Activated T-cell treated with anti-CD3 and anti-CD28 coated beads for 4 hours (primary cell): ENCODE measurements around the gene RPS14.

ENCODE experiments used
- DNase-seq: peaks from one replicate; pipeline ENCODE4 v3.0.0-alpha.2; 2020

Gene RPS14

DNA sequence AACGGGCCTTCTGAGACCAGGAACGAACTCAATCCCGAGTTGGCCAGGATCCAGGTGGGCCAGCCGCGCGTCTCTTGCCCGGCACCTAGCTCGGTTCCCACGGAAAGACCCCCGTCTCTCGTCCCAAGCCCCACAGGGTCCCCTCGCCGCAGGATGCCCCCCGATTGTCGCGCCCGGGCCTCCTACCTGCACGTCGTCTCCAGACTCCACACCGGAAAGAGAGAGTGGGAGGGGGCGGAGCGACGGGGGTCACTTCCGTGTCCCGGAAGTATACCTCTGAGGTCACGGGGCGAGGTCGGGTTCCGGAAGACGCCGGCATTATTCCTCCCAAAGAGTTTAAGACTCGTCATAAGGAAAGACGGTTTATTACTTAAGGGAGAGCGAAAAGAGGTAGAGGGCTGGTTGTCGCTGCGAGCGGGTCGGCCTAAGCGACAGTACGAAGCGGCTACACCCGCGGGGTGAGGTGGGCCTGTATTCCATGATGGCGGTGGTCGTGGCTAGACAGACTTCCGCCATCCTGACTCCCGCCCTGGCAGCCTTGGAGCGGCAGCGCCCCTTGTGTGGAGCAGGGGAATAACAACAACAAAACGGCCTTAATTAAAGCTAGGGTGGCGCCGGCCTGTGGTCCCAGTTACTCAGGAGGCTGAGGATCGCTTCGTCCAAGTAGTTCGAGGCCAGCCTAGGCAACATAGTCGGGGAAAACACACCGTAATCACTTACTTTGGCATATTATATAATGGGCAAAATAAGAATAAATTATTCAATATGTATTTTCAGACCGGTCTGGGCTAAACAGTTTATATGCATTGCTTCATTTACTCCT is at the start of gene RPS14:
TSS of gene RPS14 (minus strand) at position 223 of the 823 bp plus-strand sequence. CDS start 2,006 bp downstream, outside the sequence.
- DNase-seq, result peak; percentile 94

DNA sequence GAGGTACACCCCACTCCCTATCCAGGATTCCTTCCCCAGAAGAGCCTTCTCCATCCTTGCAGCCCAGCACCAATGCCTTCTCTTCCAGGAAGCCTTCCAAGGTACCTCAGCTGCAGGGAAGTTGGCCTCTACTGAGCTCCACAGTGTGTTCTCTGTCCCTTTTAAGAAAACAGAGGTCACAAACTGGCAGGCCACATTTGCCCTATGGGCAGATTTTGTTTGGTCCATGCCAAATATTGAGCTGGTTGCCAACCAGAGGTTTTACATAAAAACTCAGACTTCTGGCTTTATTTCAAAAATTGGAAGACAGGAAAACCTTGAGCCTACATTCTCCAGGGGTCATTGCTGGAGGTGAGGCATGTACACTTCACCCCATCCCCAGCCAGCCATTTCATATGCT is 49.4 kb upstream of the RPS14 start:
- no peak for DNase-seq

DNA sequence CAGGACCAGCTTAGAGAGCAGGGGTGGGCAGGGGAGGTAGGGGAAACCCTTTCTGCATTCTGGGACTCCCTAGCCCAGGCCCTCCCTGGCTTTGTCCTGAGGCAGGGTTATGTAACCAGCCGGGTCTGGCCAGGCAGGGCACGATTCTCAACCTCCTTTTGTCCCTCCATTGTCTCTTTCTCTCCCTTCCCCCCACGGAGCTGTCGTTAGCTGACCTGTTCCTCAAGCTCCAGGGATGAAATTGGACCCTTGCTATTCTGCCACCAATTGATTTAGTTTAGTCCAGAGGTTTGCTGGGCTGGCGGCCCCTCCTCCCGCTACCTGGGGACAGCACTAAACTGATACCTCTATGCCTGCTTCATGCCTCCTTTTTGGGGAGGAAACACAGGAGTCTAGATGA is 49.0 kb upstream of the RPS14 start:
- no peak for DNase-seq

DNA sequence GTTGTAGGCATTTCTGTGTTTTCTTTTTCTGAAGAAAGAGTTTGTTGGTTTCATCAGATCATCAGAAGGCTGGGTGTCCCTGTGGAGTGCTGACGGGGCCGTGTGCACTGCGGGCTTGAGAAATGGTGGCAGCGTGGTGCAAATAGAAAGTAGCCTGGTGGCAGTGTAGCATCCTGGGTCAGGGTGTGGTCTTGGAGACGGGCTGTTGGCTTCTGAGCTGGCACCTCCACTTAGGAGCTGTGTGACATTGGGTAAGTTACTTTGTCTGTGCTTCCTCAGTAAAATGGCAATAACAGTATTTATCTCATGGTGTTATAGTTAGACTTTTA is 48.4 kb upstream of the RPS14 start:
- DNase-seq, result no peak

DNA sequence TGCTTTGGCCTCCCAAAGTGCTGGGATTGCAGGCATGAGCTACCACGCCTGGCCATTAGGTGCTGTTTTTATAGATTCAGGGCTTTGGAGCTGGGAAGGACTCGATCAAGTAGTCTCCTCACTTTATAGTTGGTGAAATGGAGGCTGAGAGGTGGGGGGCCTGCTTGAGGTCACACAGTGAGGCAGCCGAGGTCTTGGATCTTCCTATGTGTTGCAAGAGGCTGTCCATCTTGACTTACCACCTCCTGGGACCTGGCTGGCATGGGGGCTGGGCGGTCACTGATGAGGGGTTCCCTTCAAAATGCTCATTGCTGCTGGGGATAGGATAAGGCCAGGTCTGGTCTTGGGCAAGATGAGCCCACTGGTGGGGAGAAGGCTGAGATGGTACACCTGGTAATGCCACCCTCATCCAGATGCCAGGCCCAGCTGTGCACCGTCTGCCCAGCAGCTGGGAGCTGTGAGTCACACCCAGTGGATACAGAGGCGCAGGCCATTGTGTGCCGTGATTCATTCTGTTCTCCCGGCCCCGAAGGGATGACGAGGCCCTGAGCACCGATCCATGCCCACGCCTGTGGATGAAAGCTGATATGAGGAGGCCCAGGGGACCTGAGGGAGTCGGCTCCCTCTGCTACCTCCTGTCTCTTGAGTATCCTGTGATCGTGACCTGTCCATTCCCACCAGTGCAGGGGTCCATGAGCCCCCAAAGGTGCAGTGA is 47.9 kb upstream of the RPS14 start:
- DNase-seq, result no peak

DNA sequence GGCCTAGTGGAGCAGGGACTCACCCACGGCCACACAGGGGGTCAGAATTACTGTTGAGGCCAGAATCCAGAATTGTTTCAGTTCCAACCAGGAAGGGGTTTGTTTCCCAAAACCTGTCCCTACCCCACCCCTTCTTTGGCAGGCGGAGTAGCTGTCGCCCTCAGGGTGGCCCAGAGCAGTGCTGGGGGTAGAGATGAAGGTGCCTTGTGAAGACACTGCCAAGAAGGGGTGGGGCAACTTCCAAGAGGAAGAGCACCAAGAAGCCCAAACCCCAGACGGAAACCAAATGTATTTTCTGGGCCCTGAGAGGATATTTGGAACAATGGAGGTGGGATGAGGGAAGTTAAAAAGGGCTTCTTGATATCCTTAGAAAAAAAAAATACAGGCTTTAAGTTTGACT is 47.0 kb upstream of the RPS14 start:
- no peak for DNase-seq

DNA sequence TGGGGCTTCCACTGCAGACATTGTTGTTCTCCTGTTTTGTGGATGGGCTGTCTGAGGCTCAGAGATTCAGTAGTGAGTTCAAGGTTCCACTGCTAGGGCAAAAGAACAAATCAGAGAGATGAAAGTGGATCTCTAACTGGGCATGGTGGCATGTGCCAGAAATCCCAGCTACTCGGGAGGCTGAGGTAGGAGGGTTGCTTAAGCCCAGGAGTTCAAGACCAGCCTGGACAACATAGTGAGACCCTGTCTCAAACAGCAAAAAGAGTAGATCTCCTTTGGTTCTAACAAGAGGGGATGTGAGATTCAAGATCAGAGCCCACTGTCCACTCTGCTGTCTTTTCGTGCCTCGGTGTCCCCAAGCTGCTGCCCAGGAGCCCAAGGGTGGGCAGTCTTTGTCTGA is 46.6 kb upstream of the RPS14 start:
- no peak for DNase-seq

DNA sequence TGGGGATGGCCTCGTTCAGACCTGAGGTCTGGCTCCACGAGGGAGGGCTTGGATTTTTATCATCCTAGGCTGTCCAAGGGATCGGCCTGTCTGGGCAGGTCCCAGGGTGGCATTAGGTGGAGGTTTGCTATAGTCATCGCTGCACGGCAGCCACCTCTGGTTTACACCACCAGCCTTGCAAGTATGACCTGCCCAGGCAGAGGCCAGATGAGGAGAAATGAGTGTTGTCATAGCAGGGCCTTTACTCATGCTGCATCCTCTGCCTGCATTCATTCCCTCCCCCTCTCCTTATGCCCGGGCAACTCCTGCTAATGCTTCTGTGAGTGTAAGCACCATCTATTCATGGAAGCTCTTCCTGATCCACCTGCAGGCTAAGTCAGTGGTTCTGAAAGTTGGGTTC is 43.1 kb upstream of the RPS14 start:
- no peak for DNase-seq

DNA sequence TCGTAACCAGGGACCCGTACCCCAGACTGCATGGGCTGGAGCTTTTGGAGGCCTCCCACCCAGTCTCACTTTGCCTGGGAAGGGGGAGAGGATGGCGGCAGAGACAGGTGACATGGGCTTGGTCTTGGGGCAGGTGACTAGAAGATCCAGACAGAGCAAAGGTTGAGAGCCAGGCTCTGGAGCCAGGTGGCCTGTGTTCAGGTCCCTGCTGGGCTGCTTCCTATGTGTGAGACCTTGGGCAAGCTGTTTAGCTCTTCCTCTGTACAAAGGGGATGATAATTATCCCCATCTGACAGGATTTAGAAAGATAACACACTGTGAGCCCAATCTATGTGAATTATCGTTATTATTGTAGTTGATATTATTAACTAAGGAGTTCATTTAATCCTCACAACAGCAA is 42.3 kb upstream of the RPS14 start:
- DNase-seq, result no peak

DNA sequence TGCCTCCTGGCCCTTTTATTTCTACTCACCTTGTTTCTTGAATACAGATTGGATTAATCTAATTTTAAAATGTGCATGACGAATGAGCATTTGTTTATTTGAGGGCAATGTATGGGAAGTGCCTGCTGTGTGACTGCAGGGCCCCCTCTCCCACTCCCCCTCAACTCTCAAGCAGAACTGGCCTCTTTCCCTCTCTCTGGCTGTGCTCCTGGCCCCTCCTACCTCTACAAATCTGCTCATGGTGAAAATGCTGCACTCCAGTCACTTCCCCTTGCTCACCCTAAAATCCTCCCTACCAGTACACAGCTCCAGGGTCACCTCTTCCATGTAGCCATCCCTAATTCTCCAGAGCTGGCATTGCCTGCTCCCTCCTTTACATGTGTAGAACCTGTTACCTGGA is 41.2 kb upstream of the RPS14 start:
- no peak for DNase-seq

DNA sequence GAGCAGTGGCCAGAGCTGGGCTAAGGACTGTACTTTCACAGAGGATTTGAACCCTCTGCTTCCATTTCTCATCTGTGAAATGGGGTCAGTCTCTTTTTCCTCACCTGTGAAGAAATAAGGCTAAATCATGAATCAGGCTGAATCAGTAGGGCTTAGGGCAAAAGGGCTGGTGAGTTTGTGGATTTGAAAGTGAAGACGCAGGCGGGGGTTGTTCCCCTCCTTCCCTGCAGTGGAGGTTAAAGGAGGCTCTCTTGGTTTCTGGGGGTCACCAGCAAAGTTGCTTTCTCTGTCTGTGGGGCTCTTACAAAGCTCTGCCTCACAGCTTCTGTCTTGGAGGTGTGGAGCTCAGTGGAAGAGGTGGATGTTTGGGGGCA is 40.7 kb upstream of the RPS14 start:
- no peak for DNase-seq

DNA sequence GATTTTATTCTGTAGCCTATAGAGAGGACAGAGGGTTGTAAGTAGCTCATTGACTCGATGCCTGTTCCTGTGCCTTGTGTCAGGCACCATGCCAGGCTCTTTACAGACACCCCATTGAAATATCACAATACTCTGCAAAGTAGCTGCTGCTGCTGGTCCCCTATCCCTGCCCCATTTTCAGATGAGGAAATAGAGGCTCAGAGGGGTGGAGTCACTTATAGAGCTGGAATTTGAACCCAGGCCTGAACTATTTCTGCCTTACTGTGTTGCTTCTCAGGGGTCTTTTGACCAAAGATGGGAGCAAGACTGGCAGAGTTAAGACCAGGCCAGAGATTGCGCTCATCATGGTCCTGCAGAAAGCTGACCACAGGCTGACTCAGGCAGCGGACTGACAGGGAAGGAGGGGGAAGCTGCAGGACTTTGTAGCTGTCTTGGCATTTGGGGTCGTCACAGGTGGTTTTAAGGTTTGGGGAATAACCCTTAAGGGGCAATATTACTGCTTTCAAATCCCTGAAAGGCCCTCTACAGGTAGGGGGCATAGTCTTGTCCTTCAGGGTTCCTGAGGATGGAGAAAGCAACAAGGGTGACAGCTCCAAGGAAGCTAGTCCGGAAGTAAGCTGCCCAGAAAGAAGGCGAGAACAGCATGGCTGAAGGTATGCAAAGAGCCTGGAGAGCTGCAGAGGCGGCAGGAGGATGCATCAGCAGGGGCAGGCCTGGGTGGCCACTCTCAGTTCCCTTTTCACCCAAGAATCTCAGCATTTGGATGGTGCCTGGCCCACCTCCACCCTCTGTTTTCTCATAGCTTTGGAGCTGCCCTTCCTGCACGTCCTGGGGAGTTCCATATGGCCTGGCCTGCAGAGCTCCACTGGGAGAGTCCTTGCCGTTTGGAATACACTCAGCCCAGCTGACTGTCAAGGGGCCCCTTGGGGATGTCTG is 40.1 kb upstream of the RPS14 start:
- no peak for DNase-seq

DNA sequence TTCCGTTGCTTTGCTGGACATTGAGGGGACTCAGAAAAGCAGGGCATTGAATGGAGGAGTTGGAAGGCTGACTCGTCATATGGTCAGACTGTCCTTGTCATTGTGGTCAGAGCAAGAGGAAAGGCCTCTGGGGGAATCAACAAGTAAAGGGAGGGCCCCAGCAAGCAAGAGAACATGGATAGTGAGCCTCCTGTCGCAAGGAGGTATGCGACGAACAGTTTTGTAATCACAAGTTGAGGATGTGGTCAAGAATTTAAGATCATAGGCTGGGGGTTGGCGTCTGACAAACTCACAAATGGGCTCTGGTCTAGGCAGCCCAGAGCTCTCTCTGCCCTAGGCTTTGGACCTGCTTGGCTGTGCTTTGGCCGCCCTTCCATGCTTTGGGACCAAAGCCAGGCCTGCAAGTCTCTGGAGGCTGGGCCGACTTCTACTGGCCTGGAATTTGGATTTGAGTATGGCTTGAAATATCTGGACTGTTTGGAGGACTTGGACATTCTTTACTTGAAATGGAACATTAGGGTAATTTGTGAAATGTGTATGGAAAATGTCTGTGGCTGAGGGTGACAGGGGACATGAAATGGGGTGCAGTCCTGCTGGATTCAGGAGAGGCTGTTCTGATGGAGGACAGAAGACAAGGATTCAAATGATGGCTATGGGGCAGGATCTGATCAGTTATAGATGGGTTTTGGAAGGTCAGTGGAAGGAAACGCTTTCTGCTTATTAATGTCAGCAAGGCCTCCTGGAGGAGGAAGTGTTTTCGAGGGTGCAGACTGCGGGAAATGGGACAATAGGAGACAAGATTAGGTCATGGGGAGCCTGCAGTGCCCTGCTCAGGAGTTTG is 39.2 kb upstream of the RPS14 start:
- DNase-seq, result no peak

DNA sequence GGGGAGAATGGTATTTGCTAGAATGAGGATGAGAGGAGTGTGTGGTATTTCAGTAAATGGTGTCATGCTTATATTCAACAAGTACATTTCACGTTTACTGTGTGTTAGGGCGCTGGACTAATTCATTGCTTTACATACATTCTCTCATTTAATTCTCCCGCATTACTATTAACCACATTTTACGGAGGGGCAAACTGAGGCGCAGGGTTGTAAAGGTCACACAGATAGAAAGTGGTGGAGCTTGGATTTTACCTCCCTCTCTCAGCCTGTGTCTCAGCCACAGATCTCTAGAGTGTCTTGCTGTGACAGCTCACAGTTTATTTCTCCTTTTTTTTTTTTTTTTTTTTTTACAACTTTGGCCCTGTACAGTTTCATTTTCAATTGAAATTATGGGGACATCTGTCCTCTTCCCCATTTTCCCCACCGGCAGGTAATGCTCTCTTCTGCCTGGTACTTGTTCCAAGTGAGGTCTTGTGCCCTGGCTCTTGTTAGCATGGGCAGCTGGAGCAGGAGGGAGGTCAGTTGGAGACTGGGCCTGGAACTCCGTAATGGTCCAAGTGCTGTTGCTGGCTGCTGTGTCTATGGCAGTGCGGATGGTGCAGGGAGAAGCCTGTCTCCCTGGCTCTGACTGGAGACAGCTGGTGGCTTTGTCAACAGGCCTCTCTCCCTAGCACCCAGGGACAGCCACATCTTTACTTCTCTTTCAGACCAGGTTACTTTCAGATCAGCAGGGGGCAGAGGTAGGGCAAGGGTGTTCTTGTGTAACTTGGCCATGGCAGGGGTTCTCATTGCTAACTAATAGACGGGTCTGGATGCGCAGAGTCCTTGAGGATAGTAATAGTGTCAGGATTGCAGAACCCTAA is 37.9 kb upstream of the RPS14 start:
- DNase-seq, result no peak

DNA sequence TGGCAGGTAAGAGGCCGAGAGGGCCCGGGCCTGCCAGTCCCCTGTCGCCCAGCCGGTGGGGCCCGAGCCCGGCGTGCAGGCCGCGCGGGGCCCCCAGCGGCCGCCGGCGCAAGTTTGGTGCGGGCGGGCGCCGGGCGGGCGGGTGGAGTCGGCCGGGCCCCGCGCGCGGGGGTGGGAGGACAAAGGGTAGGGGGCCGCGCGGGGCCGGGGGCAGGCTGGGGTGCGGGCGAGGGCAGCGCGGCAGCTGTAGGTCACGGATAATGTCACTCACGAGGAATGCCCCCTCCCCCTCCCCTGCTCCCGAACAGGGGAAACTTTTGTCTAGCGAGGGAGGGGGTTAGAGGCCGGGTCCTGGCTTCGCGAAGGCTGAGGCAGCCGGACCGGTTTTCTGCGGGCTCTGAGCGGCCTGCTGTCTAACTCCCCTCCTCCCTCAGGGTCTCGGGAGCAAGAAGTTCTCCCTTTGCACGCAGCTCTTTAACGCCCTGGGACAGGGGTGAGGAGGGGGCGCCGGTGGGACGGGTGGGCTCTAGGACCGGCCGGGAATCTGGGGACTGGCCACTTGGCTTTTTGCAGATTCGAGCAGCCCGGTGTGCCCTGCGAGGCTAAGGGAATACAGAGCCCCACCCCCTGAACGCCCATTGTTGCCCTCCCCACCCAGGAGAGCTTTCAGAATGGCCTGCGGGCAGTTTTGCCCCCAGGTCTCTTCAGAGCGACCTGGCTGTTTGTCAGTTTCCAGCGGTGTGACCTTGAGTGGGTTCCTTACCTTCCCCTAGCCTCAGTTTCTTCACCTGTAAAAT is 37.1 kb upstream of the RPS14 start:
- DNase-seq, result peak; percentile 12

DNA sequence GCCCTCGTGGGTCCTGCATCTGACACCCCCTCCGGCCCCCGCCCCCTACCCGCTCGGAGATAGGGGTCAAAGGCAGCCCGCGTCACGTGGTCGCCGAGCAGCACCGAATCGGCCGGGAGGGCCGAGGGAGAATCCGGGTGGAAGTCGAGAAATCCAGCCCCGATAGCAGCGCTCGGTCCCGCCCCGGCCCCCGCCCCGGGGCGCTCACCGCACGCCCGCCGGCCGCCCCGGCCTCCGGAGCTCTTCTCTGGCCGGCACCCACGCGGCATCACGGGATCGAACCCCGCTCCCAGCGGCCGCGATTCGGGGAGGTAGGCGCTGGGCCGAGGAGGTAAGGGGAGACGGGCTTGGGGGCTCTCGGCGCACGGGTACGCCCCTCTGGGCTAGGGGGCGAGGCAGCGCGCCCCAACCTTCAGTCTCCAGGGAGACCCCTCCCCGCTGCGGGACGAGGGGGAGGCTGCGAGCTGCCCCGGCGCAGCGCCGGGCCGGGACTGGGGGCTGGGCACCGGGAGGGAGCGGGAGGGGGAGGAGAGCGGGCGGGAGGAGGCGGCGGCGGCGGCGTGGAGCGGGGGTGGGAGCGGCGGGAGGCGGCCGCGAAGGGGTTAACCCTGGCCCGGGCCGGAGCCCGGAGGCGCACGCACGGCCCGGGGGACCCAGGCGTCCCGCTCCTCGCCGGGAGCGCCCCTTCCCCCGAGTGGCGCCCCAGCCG is 36.3 kb upstream of the RPS14 start:
- peak; percentile 8 for DNase-seq

DNA sequence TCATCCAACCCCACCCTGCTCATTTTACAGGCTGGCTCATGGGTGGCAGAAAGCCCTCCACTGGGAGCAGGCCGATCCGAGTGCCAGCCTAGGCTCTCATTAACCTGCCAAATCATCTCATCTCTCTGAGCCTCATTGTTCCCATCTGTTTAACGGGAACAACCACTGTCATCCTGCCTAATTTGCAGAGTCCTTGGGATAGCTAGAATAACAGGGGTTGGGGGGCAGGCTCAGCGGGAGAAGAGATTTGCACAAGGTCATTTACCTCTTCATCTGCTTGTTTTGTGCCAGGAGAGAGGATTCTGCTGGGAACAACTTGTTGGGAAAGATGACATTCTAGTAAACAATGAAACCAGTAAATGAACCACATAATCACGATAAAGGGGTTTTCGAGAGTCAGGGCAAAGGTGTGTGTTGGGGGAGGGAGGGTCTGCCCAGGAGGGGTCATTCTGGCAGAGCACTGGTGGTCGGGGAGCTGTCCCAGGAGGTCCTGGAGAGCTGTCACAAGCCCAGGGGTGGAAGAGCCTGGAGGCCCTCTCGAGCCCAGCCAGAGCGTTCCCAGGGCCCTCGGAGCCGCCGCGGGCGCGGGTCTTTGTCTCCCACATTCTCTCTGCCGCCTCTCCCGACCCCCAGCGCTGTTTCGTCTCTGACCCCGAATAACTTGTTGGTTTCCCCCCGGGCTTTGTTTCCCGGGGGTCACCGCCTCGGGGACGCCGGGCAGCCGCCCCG is 35.6 kb upstream of the RPS14 start:
- DNase-seq, result no peak

DNA sequence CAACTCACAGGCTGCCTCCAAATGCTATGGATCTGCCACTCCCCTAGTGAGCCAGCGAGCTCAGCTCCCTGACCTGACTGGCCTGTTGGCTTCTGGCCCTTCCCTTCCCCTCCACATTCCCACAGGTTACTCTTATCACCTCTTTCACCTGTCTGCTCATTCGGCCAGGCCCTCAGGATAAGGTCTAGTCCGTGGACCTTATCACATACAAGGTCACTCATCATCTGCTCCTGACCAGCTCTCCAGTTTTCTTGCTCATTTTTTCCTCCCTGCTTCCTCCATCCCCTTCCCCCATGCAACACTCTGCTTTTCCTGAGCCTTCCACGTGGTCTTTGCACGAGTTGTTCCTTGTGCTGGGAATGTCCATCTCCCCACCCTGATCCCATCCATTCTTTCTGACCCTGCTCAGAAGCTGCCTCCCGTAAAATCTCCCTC is 32.5 kb upstream of the RPS14 start:
- DNase-seq, result no peak

DNA sequence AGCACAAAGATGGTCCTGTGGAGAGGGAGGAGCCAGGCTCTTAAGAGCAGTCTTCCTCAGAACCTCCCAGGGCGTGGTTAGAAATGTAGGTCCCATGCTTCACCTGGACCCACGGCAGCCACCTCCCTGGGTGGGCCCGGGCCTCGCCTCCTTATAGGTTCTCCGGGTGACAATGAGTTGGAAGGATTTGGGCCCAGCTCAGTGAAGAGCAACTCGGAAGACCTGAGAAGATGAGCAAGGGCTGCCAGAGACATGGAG is 32.1 kb upstream of the RPS14 start:
- no peak for DNase-seq

DNA sequence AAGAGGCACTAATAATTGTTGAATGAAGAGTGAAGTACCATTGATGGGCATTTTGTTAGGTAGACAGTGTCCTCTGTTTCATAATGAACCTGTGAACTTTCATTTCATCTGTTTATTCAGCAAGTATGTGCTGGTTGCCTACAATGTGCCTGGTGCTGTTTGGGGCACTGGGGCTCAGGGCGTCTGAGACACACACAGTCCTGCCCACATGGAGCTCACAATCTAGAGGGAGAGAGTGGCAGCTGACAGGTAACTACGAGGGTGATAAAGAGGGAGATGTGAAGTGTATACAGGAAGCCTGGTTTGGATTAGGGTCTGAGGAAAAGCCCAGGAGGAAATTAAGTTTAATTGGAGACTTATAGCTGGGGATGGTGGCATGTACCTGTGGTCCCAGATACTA is 29.9 kb upstream of the RPS14 start:
- DNase-seq, result no peak
